DMS53 treated with DMSO at 0.1 percent for 48 hours (cell line): ENCODE measurements around the gene DHRSX.
"Not testable (repeated sequence)": the region's sequence is repeated elsewhere in the genome, so short reads cannot be mapped to it uniquely, and the experiment has no call there.

ENCODE experiments used
- DNase-seq: peaks from one replicate; lab custom pipeline; 2025; ENCODE audit not compliant: unreplicated experiment; lab: John Stamatoyannopoulos, UW

DHRSX gene

GRCh38 chrX:2266445-2267349, 234.1 kb downstream of the DHRSX start:
- no peak for DNase-seq

- DNase-seq, result not testable (repeated sequence)
These were observed 234.9 kb downstream of the DHRSX start for GRCh38 chrX:2265658-2266444.

- no peak for DNase-seq
These were observed 236.4 kb downstream of the DHRSX start for GRCh38 chrX:2264179-2265030.

GRCh38 chrX:2263203-2263602, 237.6 kb downstream of the DHRSX start:
- DNase-seq, result no peak

- no peak for DNase-seq
These were observed 238.1 kb downstream of the DHRSX start for GRCh38 chrX:2262668-2263055.

GRCh38 chrX:2261831-2262667, 238.7 kb downstream of the DHRSX start:
- no peak for DNase-seq

GRCh38 chrX:2252331-2253065, 248.3 kb downstream of the DHRSX start:
- no peak for DNase-seq

GRCh38 chrX:2251211-2251610, 249.6 kb downstream of the DHRSX start:
- DNase-seq, result no peak

GRCh38 chrX:2243913-2244460, 256.8 kb downstream of the DHRSX start:
- DNase-seq, result no peak

- no peak for DNase-seq
These were observed 257.8 kb downstream of the DHRSX start for GRCh38 chrX:2242980-2243379.

- DNase-seq, result no peak
These were observed 258.4 kb downstream of the DHRSX start for GRCh38 chrX:2242326-2242725.

- DNase-seq, result not testable (repeated sequence)
These were observed 259.3 kb downstream of the DHRSX start for GRCh38 chrX:2241496-2241895.

GRCh38 chrX:2240761-2241160, 260.0 kb downstream of the DHRSX start:
- not testable (repeated sequence) for DNase-seq

- no peak for DNase-seq
These were observed 262.8 kb downstream of the DHRSX start for GRCh38 chrX:2237976-2238375.

GRCh38 chrX:2231570-2232192, 269.1 kb downstream of the DHRSX start:
- DNase-seq, result no peak

- no peak for DNase-seq
These were observed 270.3 kb downstream of the DHRSX start for GRCh38 chrX:2230457-2230856.

GRCh38 chrX:2228536-2228935, 272.2 kb downstream of the DHRSX start:
- no peak for DNase-seq

- no peak for DNase-seq
These were observed 273.7 kb downstream of the DHRSX start for GRCh38 chrX:2226906-2227656.
